NCI-H146 treated with DMSO at 0.1 percent for 48 hours (cell line): ENCODE data around the gene RITA1.
"Not testable (repeated sequence)": the region's sequence is repeated elsewhere in the genome, so short reads cannot be mapped to it uniquely, and the experiment has no call there.

ENCODE experiments used
- DNase-seq: peaks from one replicate; lab custom pipeline; 2025; ENCODE audit not compliant: unreplicated experiment; lab: John Stamatoyannopoulos, UW

Gene RITA1

GRCh38 chr12:113185180-113186032, at the start of gene RITA1, which contains the start of gene DDX54:
Gene RITA1 (plus strand): TSS chr12:113185721. CDS start chr12:113186747, 1,026 bp downstream.
Gene DDX54 (minus strand): TSS chr12:113185478. CDS start chr12:113185451, 27 bp downstream.
- DNase-seq, result peak; percentile 55

- no peak for DNase-seq
Measured at GRCh38 chr12:113136128-113136989, 49.2 kb upstream of the RITA1 start.

GRCh38 chr12:113136990-113137511, 48.5 kb upstream of the RITA1 start:
- no peak for DNase-seq

GRCh38 chr12:113137861-113138783, 47.4 kb upstream of the RITA1 start:
- DNase-seq, result no peak

GRCh38 chr12:113138826-113139225, 46.7 kb upstream of the RITA1 start:
- no peak for DNase-seq

GRCh38 chr12:113140706-113141105, 44.8 kb upstream of the RITA1 start:
- DNase-seq, result no peak

GRCh38 chr12:113141716-113142115, 43.8 kb upstream of the RITA1 start:
- not testable (repeated sequence) for DNase-seq

GRCh38 chr12:113142173-113142885, 43.2 kb upstream of the RITA1 start:
- DNase-seq, result no peak

GRCh38 chr12:113142886-113143332, 42.6 kb upstream of the RITA1 start:
- no peak for DNase-seq

GRCh38 chr12:113143959-113144358, 41.6 kb upstream of the RITA1 start:
- no peak for DNase-seq

GRCh38 chr12:113144806-113145205, 40.7 kb upstream of the RITA1 start:
- no peak for DNase-seq

GRCh38 chr12:113145720-113146551, 39.6 kb upstream of the RITA1 start:
- DNase-seq, result no peak

- no peak for DNase-seq
Measured at GRCh38 chr12:113146999-113147398, 38.5 kb upstream of the RITA1 start.

GRCh38 chr12:113149361-113150150, 36.0 kb upstream of the RITA1 start, which contains the start of gene CFAP73:
Gene CFAP73 (plus strand): TSS chr12:113149724. CDS start chr12:113149858, 134 bp downstream.
- peak; percentile 65 for DNase-seq

GRCh38 chr12:113151655-113152054, 33.9 kb upstream of the RITA1 start:
- DNase-seq, result no peak

- no peak for DNase-seq
Measured at GRCh38 chr12:113152196-113152834, 33.2 kb upstream of the RITA1 start.
